Liver (tissue), 3 donors: ENCODE results near the gene LSMEM2.

Experiments
- CTCF ChIP-seq: fragments of 150-350 bp; IDR thresholded peaks from 2 replicates; pipeline ENCODE4 v1.5.1; 2017; ENCODE audit warnings: improper control_type of control experiment, low read depth, low read length; ENCODE audit not compliant: missing input control
- FOXA1 ChIP-seq: IDR thresholded peaks from 2 replicates; pipeline ENCODE4 v1.6.1; 2016; ENCODE audit warnings: antibody characterized with exemption
- GABPA ChIP-seq, 2 donors: IDR thresholded peaks in 1 of 2; conservative IDR thresholded peaks in 1 of 2; 2 replicates each; pipeline ENCODE4 v1.6.1; 2016; ENCODE audit warnings: antibody characterized with exemption in 2 of 2, mild to moderate bottlenecking in 1 of 2, moderate library complexity in 1 of 2
- HNF4G ChIP-seq: IDR thresholded peaks from 2 replicates; pipeline ENCODE4 v1.6.1; 2016; ENCODE audit warnings: antibody characterized with exemption
- MAX ChIP-seq: IDR thresholded peaks from 2 replicates; pipeline ENCODE4 v1.6.1; 2016; ENCODE audit warnings: antibody characterized with exemption
- NR2F2 ChIP-seq: IDR thresholded peaks from 2 replicates; pipeline ENCODE4 v1.6.1; 2016; ENCODE audit warnings: antibody characterized with exemption
- RAD21 ChIP-seq, 2 donors: IDR thresholded peaks; 2 replicates each; pipeline ENCODE4 v1.6.1; 2016; ENCODE audit warnings: antibody characterized with exemption in 2 of 2, mild to moderate bottlenecking in 2 of 2
- REST ChIP-seq: IDR thresholded peaks from 2 replicates; pipeline ENCODE4 v1.6.1; 2016; ENCODE audit warnings: antibody characterized with exemption, mild to moderate bottlenecking
- RXRA ChIP-seq, 2 donors: IDR thresholded peaks; 2 replicates each; pipeline ENCODE4 v1.6.1; 2017 to 2018; ENCODE audit warnings: antibody characterized with exemption in 2 of 2, mild to moderate bottlenecking in 1 of 2
- SP1 ChIP-seq: IDR thresholded peaks from 2 replicates; pipeline ENCODE4 v1.6.1; 2018; ENCODE audit warnings: antibody characterized with exemption, mild to moderate bottlenecking
- TAF1 ChIP-seq: conservative IDR thresholded peaks from 2 replicates; pipeline ENCODE4 v1.6.1; 2016; ENCODE audit warnings: antibody characterized with exemption, mild to moderate bottlenecking
- YY1 ChIP-seq: IDR thresholded peaks from 2 replicates; pipeline ENCODE4 v1.6.1; 2016; ENCODE audit warnings: antibody characterized with exemption, mild to moderate bottlenecking
- TF ChIP-seq, protein P1 (sequence below): IDR thresholded peaks from 2 replicates; pipeline ENCODE4 v1.6.1; 2016; ENCODE audit warnings: antibody characterized with exemption
- donor health status: healthy.
- donor health status: healthy.

DNA sequence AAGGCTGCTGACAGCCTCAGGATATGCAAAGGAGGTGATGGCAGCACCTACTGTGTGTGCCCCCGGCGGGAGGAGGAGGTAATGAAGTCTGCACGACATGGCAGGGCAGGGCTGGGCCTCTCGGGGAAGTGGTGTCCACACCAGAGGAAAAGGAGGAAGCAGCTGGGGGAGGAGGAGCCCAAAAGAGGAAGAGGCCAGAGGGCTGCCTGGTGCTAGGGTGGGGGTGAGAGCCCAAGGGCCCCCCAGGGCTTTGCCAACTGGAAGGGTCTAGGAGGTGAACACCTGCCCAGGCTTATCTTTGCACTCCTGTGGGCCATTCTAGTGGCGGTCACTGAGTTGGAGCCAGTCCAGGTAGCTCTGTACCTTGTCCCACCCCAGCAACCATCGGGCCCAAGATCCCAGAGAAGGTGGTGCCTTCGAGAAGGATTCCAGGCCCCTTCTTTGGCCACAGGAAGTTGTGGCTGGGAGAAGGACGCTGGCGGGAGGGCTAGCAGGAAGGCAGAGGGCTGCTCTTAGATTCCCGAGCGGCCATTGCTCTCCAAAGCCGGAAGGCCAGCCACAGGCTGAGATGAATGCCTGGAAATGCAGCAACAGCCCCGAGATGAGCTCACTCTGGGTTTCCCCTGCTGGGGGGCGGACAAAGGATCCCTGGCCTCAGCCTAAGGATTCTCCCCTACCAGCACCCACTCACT is 35.9 kb upstream of the LSMEM2 start:
- TF ChIP-seq CTCF (no peak), REST (no peak), YY1 (peak; percentile 90), MAX (no peak), GABPA (IDR thresholded peaks at IDR 0.05 in 1 of 2, conservative IDR thresholded peaks at IDR 0.05 in 1 of 2) (peak; percentile 13 to 50), FOXA1 (no peak), NR2F2 (no peak), HNF4G (no peak), TAF1 (no peak), SP1 (no peak), RXRA (IDR thresholded peaks at IDR 0.05) (peak; percentile 36 to 80), RAD21 (IDR thresholded peaks at IDR 0.05) (no peak)
- TF ChIP-seq, protein P1, sequence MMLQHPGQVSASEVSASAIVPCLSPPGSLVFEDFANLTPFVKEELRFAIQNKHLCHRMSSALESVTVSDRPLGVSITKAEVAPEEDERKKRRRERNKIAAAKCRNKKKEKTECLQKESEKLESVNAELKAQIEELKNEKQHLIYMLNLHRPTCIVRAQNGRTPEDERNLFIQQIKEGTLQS, result no peak
